ENCODE measurements around the gene OSBPL5. TPM values are rescaled to one million over a fixed set of nuclear protein-coding genes. Genes with fewer than 3 reads are reported as not detected.

Gene OSBPL5
- total RNA-seq, 1 experiment from 2014 or later = 16.1 TPM

GRCh38 chr11:3044004-3044403 is 121.1 kb downstream of the OSBPL5 start:
- Histone ChIP-seq H3K23me2 (ENCODE audit: insufficient read length, low read depth, low read length, poor library complexity, severe bottlenecking) (no peaks in the 10 kb centered on the region), H3K14ac (ENCODE audit: insufficient read depth, low read length) (no peak overlapping the region), H3K18ac (ENCODE audit: insufficient read length, low read depth, low read length) (no peak overlapping the region), H2AK5ac (ENCODE audit: insufficient read length, low read length) (no peak overlapping the region), H3K27ac (ENCODE audit: insufficient read length, low read depth, low read length) (no peak overlapping the region), H4K5ac (ENCODE audit: insufficient read length, low read depth, low read length) (no peak overlapping the region), H2AFZ (ENCODE audit: low read length) (no peak overlapping the region), H3K56ac (ENCODE audit: insufficient read length, low read depth, low read length) (no peak overlapping the region), H2BK15ac (ENCODE audit: low read depth, low read length) (no peak overlapping the region), H3K9me3 (ENCODE audit: control insufficient read depth, low read depth, low read length) (no peaks in the 10 kb centered on the region), H2BK20ac (ENCODE audit: low read depth, low read length, poor library complexity, severe bottlenecking) (no peak overlapping the region), H3K79me1 (ENCODE audit: insufficient read depth, low read depth, low read length, poor library complexity, severe bottlenecking) (peaks cover 5% of the 10 kb centered on the region), H3K4me1 (ENCODE audit: insufficient read depth, low read length) (no peaks in the 10 kb centered on the region), H2BK5ac (ENCODE audit: insufficient read length, low read length) (no peak overlapping the region), H3K27me3 (ENCODE audit: insufficient read depth, low read length) (no peaks in the 10 kb centered on the region), H4K8ac (replicated peaks; ENCODE audit: insufficient read length, low read depth, low read length) (no peak overlapping the region), H3K79me2 (ENCODE audit: insufficient read depth, low read length) (no peaks in the 10 kb centered on the region; the same call in 1 of the 2 replicates), H3K4ac (ENCODE audit: low read depth, low read length) (no peak overlapping the region), H3K4me2 (ENCODE audit: insufficient read depth, insufficient read length, low read length) (no peak overlapping the region), H3K9ac (ENCODE audit: extremely low read depth, insufficient read length, low read length) (no peak overlapping the region), H3K23ac (ENCODE audit: insufficient read length, low read depth, low read length) (no peak overlapping the region), H4K20me1 (ENCODE audit: control insufficient read depth, insufficient read depth, insufficient read length) (no peaks in the 10 kb centered on the region), H2BK120ac (ENCODE audit: low read depth, low read length, poor library complexity, severe bottlenecking) (no peak overlapping the region), H4K91ac (ENCODE audit: insufficient read length, low read depth, low read length) (no peak overlapping the region), H3T11ph (ENCODE audit: low read length) (no peak overlapping the region), H2BK12ac (ENCODE audit: insufficient read length, low read depth, low read length) (no peak overlapping the region)
- Mint-ChIP-seq H3K9me3 (no peaks in the 10 kb centered on the region), H3K4me3 (no peak overlapping the region), H3K4me1 (peaks cover 7 to 13% of the 10 kb centered on the region in 2 experiments), H3K36me3 (ENCODE audit: insufficient read depth in 1 of 3, low read depth in 3 of 3) (peaks cover 21 to 65% (median 60%) of the 10 kb centered on the region in 3 experiments), H3K27ac (peak overlapping the region; percentile 76 to 97 (median 90); a peak in 5 of 7 replicates), H3K27me3 (ENCODE audit: low read depth) (no peaks in the 10 kb centered on the region)
- no peak for DNase-seq
- TF ChIP-seq, protein P1, sequence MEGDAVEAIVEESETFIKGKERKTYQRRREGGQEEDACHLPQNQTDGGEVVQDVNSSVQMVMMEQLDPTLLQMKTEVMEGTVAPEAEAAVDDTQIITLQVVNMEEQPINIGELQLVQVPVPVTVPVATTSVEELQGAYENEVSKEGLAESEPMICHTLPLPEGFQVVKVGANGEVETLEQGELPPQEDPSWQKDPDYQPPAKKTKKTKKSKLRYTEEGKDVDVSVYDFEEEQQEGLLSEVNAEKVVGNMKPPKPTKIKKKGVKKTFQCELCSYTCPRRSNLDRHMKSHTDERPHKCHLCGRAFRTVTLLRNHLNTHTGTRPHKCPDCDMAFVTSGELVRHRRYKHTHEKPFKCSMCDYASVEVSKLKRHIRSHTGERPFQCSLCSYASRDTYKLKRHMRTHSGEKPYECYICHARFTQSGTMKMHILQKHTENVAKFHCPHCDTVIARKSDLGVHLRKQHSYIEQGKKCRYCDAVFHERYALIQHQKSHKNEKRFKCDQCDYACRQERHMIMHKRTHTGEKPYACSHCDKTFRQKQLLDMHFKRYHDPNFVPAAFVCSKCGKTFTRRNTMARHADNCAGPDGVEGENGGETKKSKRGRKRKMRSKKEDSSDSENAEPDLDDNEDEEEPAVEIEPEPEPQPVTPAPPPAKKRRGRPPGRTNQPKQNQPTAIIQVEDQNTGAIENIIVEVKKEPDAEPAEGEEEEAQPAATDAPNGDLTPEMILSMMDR (conservative IDR thresholded peaks at IDR 0.05) = no peak
- WGBS (ENCODE audit: extremely low coverage, insufficient read length, low lambda C conversion rate) = no CpG with 5 or more reads among the region's 6 CpGs
